Measurements from ENCODE around the gene ZYG11B. TPM values are rescaled to one million over a fixed set of nuclear protein-coding genes. Genes with fewer than 3 reads are reported as not detected.
"Not testable (repeated sequence)": the region's sequence is repeated elsewhere in the genome, so short reads cannot be mapped to it uniquely, and the experiment has no call there.

ZYG11B gene
- total and polyA plus RNA-seq, 2 donors (not counting 3 experiments of a cell fraction or from before 2014, with no cell fraction given), result 8.2 to 27.2 TPM

- Histone ChIP-seq H3K4me3 (replicated peaks in 1 of 3; ENCODE audit: insufficient read depth in 1 of 3, low read depth in 1 of 3, low read length in 3 of 3) (no peak overlapping the region), H3K9me3 (replicated peaks; ENCODE audit: control insufficient read depth, insufficient read depth, low read length) (no peaks in the 10 kb centered on the region), H3K27me3 (ENCODE audit: control insufficient read depth in 2 of 2, insufficient read depth in 2 of 2, low read length in 2 of 2) (no peaks in the 10 kb centered on the region), H3K79me2 (ENCODE audit: control insufficient read depth, insufficient read depth, low read length) (no peaks in the 10 kb centered on the region), H3K4me2 (ENCODE audit: insufficient read depth, low read length) (no peak overlapping the region), H4K20me1 (replicated peaks; ENCODE audit: control insufficient read depth, extremely low read depth, insufficient read depth, low read length) (no peaks in the 10 kb centered on the region), H3K9ac (replicated peaks; ENCODE audit: extremely low read depth, insufficient read depth, low read length) (no peak overlapping the region), H3K27ac (ENCODE audit: insufficient read depth, low read depth, low read length) (no peak overlapping the region), H2AFZ (ENCODE audit: low read depth, low read length) (no peak overlapping the region), H3K9me1 (replicated peaks; ENCODE audit: control insufficient read depth, extremely low read depth, insufficient read depth, low read length) (no peaks in the 10 kb centered on the region), H3K4me1 (ENCODE audit: control insufficient read depth, extremely low read depth, insufficient read depth, low read length) (no peaks in the 10 kb centered on the region), H3K36me3 (ENCODE audit: control insufficient read depth in 2 of 2, extremely low read depth in 1 of 2, insufficient read depth in 2 of 2, low read length in 2 of 2) (no peaks in the 10 kb centered on the region)
- no peak for TF ChIP-seq MYC (IDR thresholded peaks at IDR 0.05; ENCODE audit: low read depth, low read length)
- no peak for TF ChIP-seq EZH2 (IDR thresholded peaks at IDR 0.05; ENCODE audit: borderline replicate concordance, low read depth, low read length, severe bottlenecking)
- FAIRE-seq (no peak), DNase-seq (ENCODE audit: low read depth, low spot score) (no peak)
- ChIA-PET CTCF (interaction anchor here (1.3 to 1.4 kb wide), 2 partner anchors 10 to 346 kb away, joined by 3 read pairs; no protein-coding TSS in a partner anchor), POLR2A (no interaction called here)
- intact Hi-C loops (cut with micrococcal nuclease), result no loop called here
- no TSS peak for BruUV-seq (replicated peaks)
- dilution Hi-C loops (cut with MboI; ENCODE audit: extremely low pct_ligation_motif_present, low sequenced_read_pairs), result no loop called here
Measured at GRCh38 chr1:52836035-52836434, 109.8 kb downstream of the ZYG11B start.

DNA sequence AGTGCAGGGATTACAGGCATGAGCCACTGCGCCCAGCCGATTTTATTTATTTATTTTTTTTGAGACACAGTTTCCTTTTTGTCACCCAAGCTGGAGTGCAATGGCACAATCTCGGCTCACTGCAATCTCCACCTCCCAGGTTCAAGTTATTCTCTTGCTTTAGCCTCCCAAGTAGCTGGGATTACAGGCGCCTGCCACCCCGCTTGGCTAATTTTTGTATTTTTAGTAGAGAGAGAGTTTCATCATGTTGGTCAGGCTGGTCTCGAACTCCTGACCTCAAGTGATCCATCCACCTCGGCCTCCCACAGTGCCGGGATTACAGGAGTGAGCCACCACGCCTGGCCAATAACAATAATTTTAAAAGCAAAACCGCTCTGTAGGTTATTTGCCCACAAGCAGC is 112.9 kb downstream of the ZYG11B start:
- H3K4me3 ChIP-seq (replicated peaks in 1 of 3; ENCODE audit: insufficient read depth in 1 of 3, low read depth in 1 of 3, low read length in 3 of 3); H3K27ac ChIP-seq (ENCODE audit: insufficient read depth, low read depth, low read length); H3K9me1 ChIP-seq (replicated peaks; ENCODE audit: control insufficient read depth, extremely low read depth, insufficient read depth, low read length); H3K36me3 ChIP-seq (ENCODE audit: control insufficient read depth in 2 of 2, extremely low read depth in 1 of 2, insufficient read depth in 2 of 2, low read length in 2 of 2); POLR2A ChIA-PET; dilution Hi-C loops (cut with MboI; ENCODE audit: extremely low pct_ligation_motif_present, low sequenced_read_pairs); H3K27me3 ChIP-seq (ENCODE audit: control insufficient read depth in 2 of 2, insufficient read depth in 2 of 2, low read length in 2 of 2); H3K4me1 ChIP-seq (ENCODE audit: control insufficient read depth, extremely low read depth, insufficient read depth, low read length); H2AFZ ChIP-seq (ENCODE audit: low read depth, low read length); H3K4me2 ChIP-seq (ENCODE audit: insufficient read depth, low read length); intact Hi-C loops (cut with micrococcal nuclease); H4K20me1 ChIP-seq (replicated peaks; ENCODE audit: control insufficient read depth, extremely low read depth, insufficient read depth, low read length); FAIRE-seq; H3K9me3 ChIP-seq (replicated peaks; ENCODE audit: control insufficient read depth, insufficient read depth, low read length); BruUV-seq (replicated peaks); H3K9ac ChIP-seq (replicated peaks; ENCODE audit: extremely low read depth, insufficient read depth, low read length); DNase-seq (ENCODE audit: low read depth, low spot score); H3K79me2 ChIP-seq (ENCODE audit: control insufficient read depth, insufficient read depth, low read length); CTCF ChIA-PET: not testable (repeated sequence)
